ENCODE results near the gene SLC37A3.

SLC37A3 gene

GRCh38 chr7:140398821-140399220 lies 491 bp upstream of the SLC37A3 start:
- no peak for DNase-seq

GRCh38 chr7:140393756-140394306 lies 4.5 kb downstream of the SLC37A3 start:
- DNase-seq: no peak

- no peak for DNase-seq
Measured at GRCh38 chr7:140391634-140392033, 6.7 kb downstream of the SLC37A3 start.

- DNase-seq: no peak
Measured at GRCh38 chr7:140390466-140391190, 7.7 kb downstream of the SLC37A3 start.

- no peak for DNase-seq
Measured at GRCh38 chr7:140390034-140390433, 8.3 kb downstream of the SLC37A3 start.

GRCh38 chr7:140389445-140389844 lies 8.9 kb downstream of the SLC37A3 start:
- no peak for DNase-seq

GRCh38 chr7:140384894-140385545 lies 13.3 kb downstream of the SLC37A3 start:
- DNase-seq: no peak

- DNase-seq: peak; percentile 20
Measured at GRCh38 chr7:140383954-140384713, 14.2 kb downstream of the SLC37A3 start.

- no peak for DNase-seq
Measured at GRCh38 chr7:140375892-140376730, 22.2 kb downstream of the SLC37A3 start.

GRCh38 chr7:140375323-140375722 lies 23.0 kb downstream of the SLC37A3 start:
- DNase-seq: no peak

- DNase-seq: no peak
Measured at GRCh38 chr7:140369294-140369693, 29.0 kb downstream of the SLC37A3 start.

GRCh38 chr7:140367528-140367927 lies 30.8 kb downstream of the SLC37A3 start:
- no peak for DNase-seq

GRCh38 chr7:140364819-140365218 lies 33.5 kb downstream of the SLC37A3 start:
- no peak for DNase-seq

- no peak for DNase-seq
Measured at GRCh38 chr7:140360697-140361229, 37.6 kb downstream of the SLC37A3 start.

GRCh38 chr7:140358412-140359051 lies 39.8 kb downstream of the SLC37A3 start:
- DNase-seq: no peak

GRCh38 chr7:140358024-140358411 lies 40.3 kb downstream of the SLC37A3 start:
- no peak for DNase-seq

GRCh38 chr7:140350056-140350455 lies 48.3 kb downstream of the SLC37A3 start:
- DNase-seq: no peak

GRCh38 chr7:140349144-140349771 lies 49.1 kb downstream of the SLC37A3 start:
- DNase-seq: peak; percentile 32

- DNase-seq: no peak
Measured at GRCh38 chr7:140348161-140348849, 50.0 kb downstream of the SLC37A3 start.

GRCh38 chr7:140347218-140347617 lies 51.1 kb downstream of the SLC37A3 start:
- no peak for DNase-seq

- DNase-seq: no peak
Measured at GRCh38 chr7:140345426-140345825, 52.9 kb downstream of the SLC37A3 start.

Measured in COR-L47 (cell line).